Natural killer cell treated with Interleukin-12 subunit alpha and Interleukin-12 subunit beta and Interleukin-15 and Interleukin-18, amount 100 ng/mL, for 72 hours (primary cell): ENCODE results near the gene SMCO2. TPM values are rescaled to one million over a fixed set of nuclear protein-coding genes. Genes with fewer than 3 reads are reported as not detected.

Experiments
- ATAC-seq, 2 donors: fragments of 150-1000 bp; cut with Tn5 transposase in 1 of 2; sonication (Bioruptor Pico), chemical (Tn5 transposase) in 1 of 2; 2 replicates each; pipeline ENCODE4 v1.10.0; 2021
- DNase-seq: peaks from one replicate; pipeline ENCODE4 v3.0.0; 2022; ENCODE audit warnings: low spot score
- H3K27ac Mint-ChIP-seq, 2 donors: 1 replicate in 1 of 2; 2 replicates in 1 of 2; pipeline ENCODE4 v1.8.0; 2022; ENCODE audit warnings: mixed read lengths in 2 of 2, mild to moderate bottlenecking in 1 of 2, moderate library complexity in 1 of 2
- H3K27me3 Mint-ChIP-seq, 2 donors: 1 replicate in 1 of 2; 2 replicates in 1 of 2; pipeline ENCODE4 v1.8.0; 2022; ENCODE audit warnings: mixed read lengths in 2 of 2
- H3K36me3 Mint-ChIP-seq: one replicate; pipeline ENCODE4 v1.8.0; 2022; ENCODE audit warnings: mixed read lengths
- H3K4me1 Mint-ChIP-seq, 2 donors: 1 replicate in 1 of 2; 2 replicates in 1 of 2; pipeline ENCODE4 v1.8.0; 2022; ENCODE audit warnings: low read depth in 2 of 2, mixed read lengths in 2 of 2, mild to moderate bottlenecking in 1 of 2
- H3K4me3 Mint-ChIP-seq: one replicate; pipeline ENCODE4 v1.8.0; 2022; ENCODE audit warnings: mixed read lengths
- H3K9me3 Mint-ChIP-seq: 2 replicates; pipeline ENCODE4 v1.8.0; 2022; ENCODE audit warnings: mixed read lengths
- total RNA-seq, 2 donors: library from RNA; stranded (reverse); gene quantifications; one replicate each; pipeline ENCODE4 v1.2.3, GENCODE V29; 2022

Gene SMCO2
- total RNA-seq, 2 donors from 2014 or later = 1.0 to 1.1 TPM

- Mint-ChIP-seq H3K9me3 (no peaks in the 10 kb centered on the region), H3K27me3 (peaks cover 23 to 43% of the 10 kb centered on the region in 2 donors), H3K4me3 (no peak overlapping the region), H3K4me1 (no peaks in the 10 kb centered on the region), H3K27ac (no peak overlapping the region), H3K36me3 (no peaks in the 10 kb centered on the region)
- ATAC-seq = no peak
- DNase-seq = no peak
Measured at GRCh38 chr12:27513155-27513824, 66.8 kb downstream of the SMCO2 start.

DNA sequence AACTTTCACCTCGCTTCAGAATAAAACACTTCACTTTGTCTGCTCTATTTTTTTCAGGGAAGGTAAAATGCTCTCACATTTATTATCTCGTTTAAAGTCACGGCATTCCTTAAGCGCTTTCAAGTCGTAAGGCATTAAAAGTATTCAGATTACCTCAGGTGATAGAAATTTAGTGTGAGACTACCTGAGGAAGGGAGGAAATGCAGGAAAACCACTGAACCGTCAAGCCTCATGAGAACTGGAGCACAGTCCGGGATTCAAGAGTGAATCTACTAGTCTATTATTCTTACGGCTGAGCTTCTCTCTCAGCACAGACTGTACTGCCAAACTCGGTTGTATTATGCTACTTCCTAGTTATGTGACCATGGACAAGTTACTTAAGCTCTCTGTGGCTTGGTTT is 69.1 kb downstream of the SMCO2 start:
- no peak for DNase-seq
- no peak overlapping the region for H3K27ac Mint-ChIP-seq
- peaks cover 28 to 48% of the 10 kb centered on the region in 2 donors for H3K27me3 Mint-ChIP-seq
- no peak overlapping the region for H3K4me3 Mint-ChIP-seq
- no peak for ATAC-seq
- no peaks in the 10 kb centered on the region for H3K4me1 Mint-ChIP-seq
- H3K9me3 Mint-ChIP-seq = no peaks in the 10 kb centered on the region
- no peaks in the 10 kb centered on the region for H3K36me3 Mint-ChIP-seq

DNA sequence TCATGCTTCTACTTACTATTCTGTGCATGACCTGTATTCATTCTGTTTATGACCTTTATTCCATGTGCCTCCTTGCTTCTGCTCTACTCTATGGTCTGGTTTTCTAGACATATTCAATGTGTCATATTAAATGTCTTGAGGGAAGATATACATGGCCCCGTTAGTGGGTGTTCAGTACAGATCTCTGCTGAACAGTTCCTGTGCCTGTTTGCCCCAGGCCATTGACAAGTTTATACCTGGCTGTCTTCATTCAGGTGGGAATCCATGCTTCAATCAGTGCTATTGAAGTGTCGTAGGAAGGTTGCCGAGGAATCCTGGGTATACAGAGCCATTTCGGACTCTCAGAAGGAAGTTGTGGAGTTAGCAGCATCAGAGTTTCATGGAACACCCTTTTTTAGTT is 70.1 kb downstream of the SMCO2 start:
- Mint-ChIP-seq H3K9me3 (no peaks in the 10 kb centered on the region), H3K4me3 (no peak overlapping the region), H3K27ac (no peak overlapping the region), H3K27me3 (peaks cover 26 to 47% of the 10 kb centered on the region in 2 donors), H3K36me3 (no peaks in the 10 kb centered on the region), H3K4me1 (no peaks in the 10 kb centered on the region)
- ATAC-seq (no peak), DNase-seq (no peak)

DNA sequence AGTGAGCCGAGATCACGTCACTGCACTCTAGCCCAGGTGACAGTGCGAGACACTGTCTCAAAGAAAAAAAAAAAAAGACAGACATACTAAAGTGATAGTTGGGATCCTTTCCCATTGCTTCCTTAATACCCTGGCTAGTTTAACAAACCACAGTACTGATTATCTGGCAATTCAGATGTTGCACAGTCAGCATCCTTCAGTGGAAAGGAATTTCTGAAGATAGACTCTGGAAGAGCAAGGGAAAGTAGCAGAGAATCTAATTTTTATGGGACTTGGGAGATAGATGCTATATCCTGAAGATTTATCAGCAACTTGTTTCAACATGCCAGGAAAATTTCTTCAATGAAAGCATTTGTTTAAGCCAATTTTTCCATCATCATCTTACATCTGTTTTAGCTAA is 71.0 kb downstream of the SMCO2 start:
- DNase-seq (no peak), ATAC-seq (no peak)
- H3K27me3 Mint-ChIP-seq = peaks cover 29 to 54% of the 10 kb centered on the region in 2 donors
- H3K27ac Mint-ChIP-seq = no peak overlapping the region
- H3K4me3 Mint-ChIP-seq = no peak overlapping the region
- H3K9me3 Mint-ChIP-seq = no peaks in the 10 kb centered on the region
- H3K36me3 Mint-ChIP-seq = no peaks in the 10 kb centered on the region
- H3K4me1 Mint-ChIP-seq = peaks cover 0 to 4% of the 10 kb centered on the region in 2 donors

DNA sequence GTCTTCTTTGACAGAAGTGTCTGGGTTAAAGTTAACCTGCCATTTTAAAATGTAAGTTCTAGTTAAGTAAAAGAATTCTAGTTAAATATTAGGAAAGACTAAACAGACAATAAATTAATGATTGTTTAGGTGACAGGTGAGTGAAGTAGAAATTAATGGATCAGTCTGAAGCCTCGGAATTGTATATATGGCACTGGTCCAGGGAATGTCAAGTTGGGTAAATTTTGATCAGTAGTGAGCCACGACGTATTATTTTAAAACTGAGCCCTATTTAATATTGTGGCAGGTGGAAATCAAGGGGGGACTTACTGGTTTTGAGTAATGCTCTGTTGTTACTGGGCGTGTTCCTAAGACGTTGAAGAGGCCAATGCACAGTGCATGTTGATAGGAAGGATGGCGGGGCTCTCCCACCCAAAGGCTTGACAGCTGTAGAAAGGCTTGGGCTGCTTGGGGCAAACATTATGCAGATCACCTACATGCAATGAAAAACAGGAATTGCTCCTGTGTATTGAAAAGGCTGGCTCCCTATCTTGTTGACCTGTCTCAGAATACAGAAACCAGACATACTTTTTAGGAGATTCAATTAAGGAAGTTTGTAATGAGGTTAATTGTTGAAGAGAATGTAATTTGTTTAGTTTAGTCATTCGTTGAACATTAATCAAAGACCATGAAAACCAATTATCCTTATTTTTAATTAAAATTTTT is 71.6 kb downstream of the SMCO2 start:
- Mint-ChIP-seq H3K27me3 (peaks cover 29 to 54% of the 10 kb centered on the region in 2 donors), H3K27ac (no peak overlapping the region), H3K36me3 (no peaks in the 10 kb centered on the region), H3K4me3 (no peak overlapping the region), H3K4me1 (peaks cover 2 to 6% of the 10 kb centered on the region in 2 donors), H3K9me3 (no peaks in the 10 kb centered on the region)
- ATAC-seq = no peak
- DNase-seq = no peak

DNA sequence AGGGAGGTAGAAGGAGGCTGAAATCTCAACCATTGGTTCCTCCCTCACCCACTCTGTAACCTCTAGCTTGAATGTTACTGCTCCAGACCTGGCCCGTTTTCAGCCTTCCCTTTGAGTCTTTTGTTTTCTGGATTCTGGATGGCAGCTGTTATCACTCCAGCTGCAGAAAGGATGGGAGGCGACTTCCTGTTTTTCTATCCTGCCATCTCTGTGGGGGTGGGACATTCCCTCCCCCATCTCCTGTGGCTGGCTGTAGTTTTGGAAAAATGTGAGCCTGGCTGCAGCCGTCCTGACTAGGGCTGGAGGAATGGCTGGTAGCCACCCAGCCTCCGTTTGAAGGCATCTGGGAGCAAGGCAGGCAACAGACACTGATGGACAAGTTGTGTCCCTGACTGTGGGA is 74.5 kb downstream of the SMCO2 start:
- no peaks in the 10 kb centered on the region for H3K9me3 Mint-ChIP-seq
- H3K36me3 Mint-ChIP-seq = no peaks in the 10 kb centered on the region
- peaks cover 16 to 22% of the 10 kb centered on the region in 2 donors for H3K4me1 Mint-ChIP-seq
- H3K27ac Mint-ChIP-seq = no peak overlapping the region
- peaks cover 39 to 65% of the 10 kb centered on the region in 2 donors for H3K27me3 Mint-ChIP-seq
- no peak overlapping the region for H3K4me3 Mint-ChIP-seq
- DNase-seq (no peak), ATAC-seq (no peak)

DNA sequence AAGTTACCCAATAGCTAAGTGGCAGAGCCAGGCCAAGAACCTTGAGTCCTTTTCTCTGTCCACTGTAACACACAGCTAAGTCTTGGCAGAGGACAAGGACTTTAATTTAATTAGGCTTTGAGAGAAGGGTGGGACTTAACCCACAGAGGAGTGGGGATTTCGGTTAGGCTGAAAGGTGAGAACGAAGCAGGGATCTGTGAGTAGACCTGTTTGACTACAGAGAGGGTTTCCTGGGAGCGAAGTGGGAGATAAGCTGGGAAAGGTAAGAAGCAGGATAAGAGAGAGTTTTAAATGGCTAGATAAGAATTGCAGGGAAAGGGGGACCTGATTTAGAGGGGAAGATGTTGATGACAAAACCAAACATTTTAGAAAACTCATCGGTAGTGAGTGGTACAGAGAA is 75.4 kb downstream of the SMCO2 start:
- peak overlapping the region in 1 of 2 donors; percentile 11 for H3K27ac Mint-ChIP-seq
- no peaks in the 10 kb centered on the region for H3K9me3 Mint-ChIP-seq
- H3K4me1 Mint-ChIP-seq = peaks cover 16 to 22% of the 10 kb centered on the region in 2 donors
- DNase-seq (no peak), ATAC-seq (no peak)
- H3K27me3 Mint-ChIP-seq = peaks cover 36 to 58% of the 10 kb centered on the region in 2 donors
- peak overlapping the region; percentile 34 for H3K4me3 Mint-ChIP-seq
- no peaks in the 10 kb centered on the region for H3K36me3 Mint-ChIP-seq

DNA sequence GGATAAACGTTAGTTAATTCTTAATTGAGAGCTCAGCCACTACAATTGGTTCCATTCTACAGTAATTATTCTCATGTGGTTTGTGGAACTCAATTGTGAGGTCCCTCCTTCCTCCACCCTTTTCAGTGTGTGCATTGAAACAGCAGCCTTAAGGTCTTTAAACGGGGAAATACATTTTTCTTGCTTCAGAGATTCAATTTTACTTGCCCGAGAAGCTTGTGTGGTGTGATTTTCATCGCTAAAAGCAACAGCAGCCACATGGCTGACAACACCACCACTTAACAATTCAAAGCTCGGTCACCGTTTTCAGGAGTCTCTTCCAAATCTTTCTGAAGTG is 76.7 kb downstream of the SMCO2 start:
- ATAC-seq = no peak
- no peaks in the 10 kb centered on the region for H3K9me3 Mint-ChIP-seq
- H3K4me3 Mint-ChIP-seq = peak overlapping the region; percentile 96
- H3K36me3 Mint-ChIP-seq = no peaks in the 10 kb centered on the region
- peak overlapping the region; percentile 66 to 90 for H3K27ac Mint-ChIP-seq
- peaks cover 16 to 22% of the 10 kb centered on the region in 2 donors for H3K4me1 Mint-ChIP-seq
- no peak for DNase-seq
- H3K27me3 Mint-ChIP-seq = peaks cover 36 to 45% of the 10 kb centered on the region in 2 donors

DNA sequence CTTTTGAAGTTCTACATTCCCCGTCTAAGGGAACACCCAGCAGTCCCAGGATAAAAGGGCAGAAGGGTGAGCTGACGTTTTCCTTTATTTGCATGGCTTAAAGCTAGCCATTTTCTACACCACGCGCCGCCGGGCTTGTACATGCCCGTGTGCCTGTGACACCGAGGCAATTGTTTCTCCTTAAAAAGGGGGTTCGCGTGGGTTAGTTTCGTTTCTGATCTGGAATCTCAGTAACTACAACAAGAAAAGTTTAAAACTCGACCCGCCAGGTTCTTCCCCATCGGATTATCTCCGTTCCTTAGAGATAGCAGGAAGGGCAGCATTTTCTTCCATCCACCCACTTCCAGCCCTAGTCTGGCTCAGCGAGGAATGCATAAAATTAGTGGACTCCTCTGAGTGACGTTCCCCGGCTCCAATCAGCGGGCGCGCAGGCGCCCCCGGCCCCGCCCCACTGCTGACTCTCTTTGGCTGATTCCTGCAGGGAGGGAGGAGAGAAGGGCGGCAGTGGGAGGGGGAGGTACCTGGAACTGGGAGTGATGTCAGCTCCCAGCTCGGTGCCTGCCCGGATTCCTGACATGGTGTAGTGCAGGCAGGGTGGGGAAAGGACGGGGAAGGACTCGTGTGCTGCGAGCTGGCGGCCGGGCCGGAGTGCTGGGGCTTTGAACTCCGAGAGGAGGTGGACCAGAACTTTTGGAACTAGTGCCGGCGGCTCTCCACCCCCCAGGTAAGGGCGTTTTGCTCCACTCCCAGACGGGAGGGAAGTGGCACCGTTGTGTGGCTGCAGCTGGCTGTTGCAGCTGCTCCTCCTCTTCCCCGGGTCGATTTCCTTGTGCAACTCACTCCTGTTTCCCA is 77.3 kb downstream of the SMCO2 start, which contains the start of gene PPFIBP1:
PPFIBP1 (plus strand) TSS at position 565 of the 852 bp plus-strand sequence. CDS start 109,191 bp downstream, outside the sequence.
- peak within 1 kb of the TSS; percentile 66 to 90 for H3K27ac Mint-ChIP-seq
- no peaks in the 10 kb centered on the region for H3K9me3 Mint-ChIP-seq
- ATAC-seq = peak; percentile 99 to 100
- H3K4me3 Mint-ChIP-seq = peak within 1 kb of the TSS; percentile 96
- H3K36me3 Mint-ChIP-seq = no peaks in the 10 kb centered on the region
- H3K4me1 Mint-ChIP-seq = peaks cover 16 to 22% of the 10 kb centered on the region in 2 donors
- peak; percentile 91 for DNase-seq
- peaks cover 40 to 48% of the 10 kb centered on the region in 2 donors for H3K27me3 Mint-ChIP-seq

DNA sequence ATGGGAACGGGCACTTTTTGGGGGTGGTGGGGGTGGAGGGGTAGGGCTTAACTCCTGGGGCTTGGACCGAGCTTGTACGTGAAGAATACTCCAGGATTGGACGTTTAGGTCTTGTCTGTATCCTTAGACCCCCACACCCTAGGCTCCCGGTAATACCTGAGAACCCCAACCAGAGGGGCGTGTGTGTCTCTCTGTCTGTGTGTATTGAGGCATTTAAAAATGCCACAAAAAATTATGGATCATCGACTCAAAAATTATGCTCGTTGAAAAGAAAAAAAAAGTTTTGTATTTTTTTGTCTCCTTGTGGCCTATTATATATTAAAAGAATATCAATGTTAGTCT is 77.9 kb downstream of the SMCO2 start:
- H3K4me3 Mint-ChIP-seq = peak overlapping the region; percentile 96
- ATAC-seq (no peak), DNase-seq (no peak)
- H3K27ac Mint-ChIP-seq = no peak overlapping the region
- H3K27me3 Mint-ChIP-seq = peaks cover 40 to 46% of the 10 kb centered on the region in 2 donors
- no peaks in the 10 kb centered on the region for H3K9me3 Mint-ChIP-seq
- no peaks in the 10 kb centered on the region for H3K36me3 Mint-ChIP-seq
- H3K4me1 Mint-ChIP-seq = peaks cover 16 to 22% of the 10 kb centered on the region in 2 donors

DNA sequence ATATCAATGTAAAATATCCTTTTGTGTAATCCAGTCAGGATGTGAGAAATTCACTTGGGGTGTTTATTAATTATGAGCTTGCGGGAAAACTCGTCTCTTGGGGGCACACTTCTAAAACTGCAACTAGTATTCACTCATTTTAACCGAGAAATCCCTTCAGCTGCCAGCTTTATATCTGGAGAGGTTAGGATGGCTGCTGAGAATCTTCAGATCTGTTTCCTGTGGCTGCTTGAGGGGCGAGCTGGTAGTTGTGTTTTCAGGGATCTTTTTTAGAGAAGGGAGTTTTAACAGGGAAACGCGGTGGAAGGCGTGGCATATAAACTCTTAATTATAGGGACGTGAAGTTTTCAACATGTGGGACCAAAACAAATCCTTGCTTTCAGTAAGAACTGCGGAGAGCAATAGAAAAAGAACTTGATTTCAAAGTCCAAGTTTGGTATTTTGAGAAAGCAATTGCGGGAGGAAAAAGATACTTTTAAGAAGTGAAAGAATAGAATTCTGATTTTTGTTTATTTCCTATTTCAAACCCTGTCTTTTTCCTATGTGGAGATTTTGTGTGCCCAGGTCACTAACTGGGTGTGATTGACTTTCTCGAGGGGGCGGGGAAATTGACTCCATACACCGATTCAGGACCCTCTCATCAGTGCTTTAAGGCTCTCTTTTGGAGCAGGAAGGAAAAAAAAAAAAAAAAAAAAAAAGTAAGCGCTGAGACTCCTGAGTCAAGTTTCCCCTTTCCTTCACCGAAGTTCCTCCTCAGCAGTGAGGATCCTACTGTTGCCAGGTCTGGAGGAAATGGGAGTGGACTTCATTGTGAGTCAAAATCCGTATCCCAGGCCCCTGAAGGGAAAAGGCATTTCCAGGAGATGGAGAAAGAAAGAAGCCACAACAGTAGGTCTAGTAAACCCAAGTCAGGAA is 78.6 kb downstream of the SMCO2 start:
- H3K4me3 Mint-ChIP-seq = peak overlapping the region; percentile 96

DNA sequence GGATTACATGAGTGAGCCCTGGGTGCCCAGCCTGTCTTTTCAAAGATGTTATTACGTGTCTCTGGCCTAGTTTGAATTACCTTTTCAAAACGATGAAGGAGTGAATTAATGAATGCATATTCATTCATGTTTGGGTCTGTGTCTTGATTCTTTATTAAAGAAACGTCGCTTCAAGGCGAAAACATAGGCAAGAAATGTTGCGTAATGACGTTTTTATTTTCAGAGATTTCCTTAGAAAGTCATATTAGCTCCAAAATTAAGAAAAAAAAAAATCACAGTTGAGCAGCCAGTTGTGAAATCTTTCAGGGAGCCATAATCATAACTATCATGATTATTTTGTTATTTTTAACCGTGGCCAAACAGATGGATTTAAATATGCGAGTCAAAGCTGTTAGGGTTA is 81.0 kb downstream of the SMCO2 start:
- Mint-ChIP-seq H3K27ac (no peak overlapping the region), H3K9me3 (no peaks in the 10 kb centered on the region), H3K27me3 (peaks cover 32 to 33% of the 10 kb centered on the region in 2 donors), H3K4me1 (peaks cover 16 to 19% of the 10 kb centered on the region in 2 donors), H3K4me3 (no peak overlapping the region), H3K36me3 (no peaks in the 10 kb centered on the region)
- DNase-seq (no peak), ATAC-seq (no peak)

More for the DNA sequence above, 78.6 kb downstream of the SMCO2 start:
- Mint-ChIP-seq H3K36me3 (no peaks in the 10 kb centered on the region), H3K27ac (no peak overlapping the region), H3K27me3 (peaks cover 35 to 39% of the 10 kb centered on the region in 2 donors), H3K4me1 (peaks cover 16 to 22% of the 10 kb centered on the region in 2 donors), H3K9me3 (no peaks in the 10 kb centered on the region)
- ATAC-seq = no peak
- DNase-seq = no peak

- ATAC-seq = no peak
- no peak overlapping the region for H3K4me3 Mint-ChIP-seq
- H3K36me3 Mint-ChIP-seq = no peaks in the 10 kb centered on the region
- peaks cover 39 to 42% of the 10 kb centered on the region in 2 donors for H3K27me3 Mint-ChIP-seq
- H3K9me3 Mint-ChIP-seq = no peaks in the 10 kb centered on the region
- H3K4me1 Mint-ChIP-seq = peaks cover 13 to 14% of the 10 kb centered on the region in 2 donors
- no peak overlapping the region for H3K27ac Mint-ChIP-seq
- no peak for DNase-seq
Measured at GRCh38 chr12:27528788-27529187, 82.3 kb downstream of the SMCO2 start.
